Measurements from ENCODE around the gene CBR3. TPM values are rescaled to one million over a fixed set of nuclear protein-coding genes. Genes with fewer than 3 reads are reported as not detected.

Gene CBR3
- polyA plus RNA-seq, 4 donors: 1.2 to 2.2 (median 1.6) TPM

DNA sequence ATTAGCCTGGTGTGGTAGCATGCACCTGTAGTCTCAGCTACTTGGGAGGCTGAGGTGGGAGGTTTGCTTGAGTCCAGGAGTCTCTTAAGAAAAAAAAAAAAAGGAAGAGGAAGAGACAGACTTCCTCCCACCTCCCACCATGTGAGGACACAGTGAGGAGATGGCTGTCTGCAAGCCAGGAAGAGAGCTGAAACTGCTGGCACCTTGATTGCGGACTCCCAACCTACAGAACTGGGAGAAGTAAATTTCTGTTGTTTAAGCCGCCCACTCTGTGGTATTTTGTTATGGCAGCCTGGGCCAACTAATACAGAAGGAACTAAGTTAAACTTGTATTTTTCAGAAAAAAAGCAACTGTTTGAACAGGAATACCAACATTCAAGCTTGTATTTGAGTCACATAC is 43.5 kb downstream of the CBR3 start:
- no peak for DNase-seq (ENCODE audit: low read depth in 4 of 4, low spot score in 2 of 4)

- DNase-seq (ENCODE audit: low read depth in 4 of 4, low spot score in 2 of 4): no peak
Measured at GRCh38 chr21:36179145-36179544, 44.3 kb downstream of the CBR3 start.

- DNase-seq (ENCODE audit: low read depth in 4 of 4, low spot score in 2 of 4): no peak
Measured at GRCh38 chr21:36180963-36181362, 46.1 kb downstream of the CBR3 start.

DNA sequence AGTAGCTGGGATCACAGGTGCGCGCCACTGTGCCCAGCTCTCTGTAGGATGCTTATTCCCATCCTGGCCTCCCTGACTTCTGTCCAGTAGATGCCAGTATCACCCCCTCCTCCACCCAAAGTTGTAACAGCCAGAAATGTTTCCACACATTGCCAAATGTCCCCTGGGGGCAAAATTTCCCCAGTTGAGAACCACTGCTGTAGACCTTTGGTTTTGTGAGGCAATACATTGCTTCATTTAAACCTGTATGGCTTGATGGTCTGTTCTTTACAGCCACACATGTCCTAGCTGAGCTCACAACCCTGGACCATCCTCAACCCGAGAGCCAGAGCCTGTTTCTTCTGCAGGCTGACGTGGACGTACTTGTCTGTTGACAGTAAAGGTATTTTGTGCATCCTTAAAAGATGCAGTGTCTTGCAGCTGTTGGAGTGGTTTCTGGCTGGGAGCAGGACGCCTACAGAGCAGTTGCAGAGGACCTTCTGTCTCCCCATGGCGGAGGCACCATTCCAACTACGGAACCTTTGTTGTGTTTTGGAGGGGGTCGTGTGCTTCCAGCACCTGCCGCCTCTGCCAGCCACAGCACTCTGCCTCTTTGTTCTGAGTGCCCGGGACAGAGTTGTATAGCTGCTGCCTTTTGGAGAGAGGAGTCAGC is 48.4 kb downstream of the CBR3 start:
- DNase-seq (ENCODE audit: low read depth in 4 of 4, low spot score in 2 of 4): no peak

DNA sequence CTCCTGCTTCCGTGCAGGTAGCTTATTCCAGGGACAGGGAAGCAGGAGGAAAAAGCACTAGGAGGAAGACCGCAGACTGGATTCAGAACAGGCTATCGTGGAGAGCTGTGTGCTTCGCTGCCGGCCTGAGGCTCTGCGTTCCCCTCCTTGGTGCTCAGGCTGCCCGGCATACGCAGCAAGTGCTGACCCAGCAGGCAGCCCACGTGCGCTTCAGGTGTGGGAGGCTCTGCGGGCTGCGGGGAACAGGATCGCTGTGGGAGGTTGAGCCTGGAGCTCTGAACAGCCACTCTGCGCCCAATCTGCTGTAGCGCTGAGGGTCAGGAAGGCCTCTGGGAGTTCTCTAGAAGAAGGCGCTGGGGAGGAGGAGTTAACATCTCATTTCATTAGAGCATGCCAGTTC is 49.7 kb downstream of the CBR3 start:
- DNase-seq (ENCODE audit: low read depth in 4 of 4, low spot score in 2 of 4): no peak

DNA sequence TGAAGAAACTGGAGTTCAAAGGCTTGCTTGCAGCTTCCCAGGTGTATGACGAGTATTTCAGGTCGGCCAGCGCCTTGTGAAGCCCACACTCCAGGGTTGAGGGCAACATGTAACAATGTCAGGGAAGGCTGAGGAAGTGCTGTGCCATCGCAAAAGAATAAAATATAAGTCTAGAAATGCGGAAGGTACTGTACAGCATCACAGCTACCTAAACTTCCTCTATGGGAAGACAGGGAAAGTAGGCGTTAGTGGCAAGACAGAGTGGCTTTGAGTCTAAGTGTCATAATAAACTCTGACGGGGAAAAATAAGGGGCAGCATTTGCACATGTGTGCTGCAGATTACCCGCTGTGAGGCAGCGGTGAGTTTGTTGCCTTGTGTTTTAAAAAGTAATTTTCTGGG is 50.6 kb downstream of the CBR3 start:
- no peak for DNase-seq (ENCODE audit: low read depth in 4 of 4, low spot score in 2 of 4)

- no peak for DNase-seq (ENCODE audit: low read depth in 4 of 4, low spot score in 2 of 4)
Measured at GRCh38 chr21:36186081-36186480, 51.2 kb downstream of the CBR3 start.

DNA sequence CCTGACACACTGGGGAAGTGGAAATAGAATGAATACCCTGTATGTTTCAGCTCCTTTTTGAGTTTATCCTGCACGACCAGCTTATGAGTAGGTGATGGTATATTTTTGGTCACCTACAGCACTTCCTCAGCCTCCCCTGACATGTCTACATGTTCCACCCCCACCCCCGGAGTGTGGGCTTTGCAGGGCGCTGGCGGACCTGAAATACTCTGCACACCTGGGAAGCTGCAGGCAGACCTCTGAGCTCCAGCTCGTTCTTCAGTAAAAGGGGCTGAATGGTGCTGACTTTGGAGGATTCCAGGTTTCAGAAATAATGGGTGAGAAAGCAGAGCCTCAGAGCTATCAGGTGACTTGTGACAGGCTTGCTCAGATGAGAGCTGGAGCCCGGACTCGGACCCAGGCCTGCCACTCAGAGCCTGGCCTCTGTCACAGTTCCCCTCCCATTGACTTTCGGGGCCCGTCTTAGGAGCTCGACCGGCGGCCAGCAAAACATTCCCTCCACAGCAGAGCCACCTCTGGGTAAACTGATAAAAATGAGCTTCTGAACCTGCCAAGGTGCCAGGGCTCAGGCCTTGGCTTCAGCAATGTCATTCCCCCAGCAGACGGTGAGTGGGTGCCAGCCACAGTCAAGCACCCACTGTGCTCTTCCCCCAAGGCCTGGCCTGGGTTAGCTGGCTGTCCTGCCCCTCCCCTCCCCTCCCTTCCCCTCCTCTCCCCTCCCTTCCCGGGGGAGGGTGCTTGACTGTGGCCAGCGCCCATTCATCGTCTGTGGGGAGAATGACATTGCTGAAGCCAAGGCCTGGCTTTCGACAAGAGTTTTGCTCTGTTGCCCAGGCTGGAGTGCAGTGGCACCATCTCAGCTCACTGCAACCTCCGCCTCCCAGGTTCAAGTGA is 51.9 kb downstream of the CBR3 start:
- DNase-seq (ENCODE audit: low read depth in 4 of 4, low spot score in 2 of 4): no peak

- no peak for DNase-seq (ENCODE audit: low read depth in 4 of 4, low spot score in 2 of 4)
Measured at GRCh38 chr21:36188081-36188681, 53.3 kb downstream of the CBR3 start.

GRCh38 chr21:36188937-36189336 is 54.1 kb downstream of the CBR3 start:
- no peak for DNase-seq (ENCODE audit: low read depth in 4 of 4, low spot score in 2 of 4)

DNA sequence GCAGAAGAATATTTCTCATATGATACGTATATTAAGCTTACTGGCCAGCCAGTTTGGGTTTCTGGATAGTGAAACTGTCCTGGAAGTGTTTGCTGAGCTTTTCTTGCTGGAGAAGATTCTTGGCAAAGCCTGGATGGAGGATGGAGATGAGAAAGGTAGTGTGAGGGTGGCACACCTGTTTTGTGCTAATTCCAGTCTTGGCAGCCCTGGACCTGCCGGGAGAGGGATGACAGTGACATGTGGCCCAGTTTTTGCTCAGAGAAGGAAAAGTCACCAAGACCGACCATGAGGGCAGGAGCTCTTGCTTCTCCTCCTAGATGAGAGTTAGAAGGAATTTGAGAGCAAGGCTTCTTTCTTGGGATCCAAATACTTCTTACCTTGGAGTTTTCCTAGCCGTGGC is 55.9 kb downstream of the CBR3 start:
- DNase-seq (ENCODE audit: low read depth in 4 of 4, low spot score in 2 of 4): no peak

DNA sequence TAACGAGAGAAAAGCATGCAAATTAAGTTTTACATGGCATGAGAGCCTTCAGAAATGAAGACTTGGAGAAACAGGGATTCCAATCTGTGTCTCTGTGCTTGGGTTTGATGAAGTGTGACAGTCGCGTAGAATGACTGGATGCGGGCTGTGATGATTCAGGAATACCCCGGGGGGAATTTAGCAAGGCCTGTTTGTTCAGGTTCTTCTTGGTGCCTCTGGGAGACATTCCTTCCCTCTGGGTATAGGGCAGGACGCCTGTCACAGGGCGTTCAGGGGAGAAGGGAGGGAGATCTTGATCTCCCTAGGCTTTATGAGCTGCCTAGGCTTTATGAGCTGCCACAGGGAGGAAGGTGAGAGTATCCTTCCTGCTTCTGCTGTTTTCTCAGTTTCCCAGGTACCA is 58.3 kb downstream of the CBR3 start:
- DNase-seq (ENCODE audit: low read depth in 4 of 4, low spot score in 2 of 4): no peak

DNA sequence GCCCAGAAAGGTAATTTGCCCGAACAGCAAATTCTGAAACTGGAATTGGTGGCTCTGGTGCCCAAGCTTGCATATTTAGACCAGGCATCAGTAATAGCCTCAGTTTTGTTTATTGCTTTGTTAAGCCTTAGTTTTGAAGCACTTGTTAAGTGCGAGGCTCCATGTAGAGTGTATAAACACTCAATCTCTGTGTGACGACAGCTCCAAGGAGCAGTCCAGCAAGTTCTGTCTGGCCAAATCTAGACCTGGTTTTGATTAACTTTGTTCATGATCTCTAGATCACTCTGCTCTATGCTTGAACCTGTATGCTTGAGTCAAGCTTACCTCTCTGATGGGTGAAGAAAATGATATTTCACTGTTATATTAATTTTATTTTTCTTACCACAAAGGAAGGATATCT is 59.1 kb downstream of the CBR3 start:
- DNase-seq (ENCODE audit: low read depth in 4 of 4, low spot score in 2 of 4): no peak

- DNase-seq (ENCODE audit: low read depth in 4 of 4, low spot score in 2 of 4): no peak
Measured at GRCh38 chr21:36195613-36196012, 60.7 kb downstream of the CBR3 start.

Other genes with a start within 250 kb of the CBR3 start
- gene SETD4, start 74.6 kb upstream of the CBR3 start, polyA plus RNA-seq (ENCODE audit: insufficient read length in 4 of 4): 10 to 100 TPM; 26.3 to 49.9 (median 35.4) TPM
- 10 to 100 TPM; 59.4 to 77.0 (median 64.8) TPM for gene CBR1, start 65.1 kb upstream of the CBR3 start, polyA plus RNA-seq (ENCODE audit: insufficient read length in 4 of 4)
- 1 to 10 TPM; 5.2 to 8.2 (median 6.1) TPM for gene DOP1B, start 21.7 kb downstream of the CBR3 start, polyA plus RNA-seq (ENCODE audit: insufficient read length in 4 of 4)
- gene MORC3, start 185.1 kb downstream of the CBR3 start, polyA plus RNA-seq (ENCODE audit: insufficient read length in 4 of 4): 10 to 100 TPM; 29.1 to 45.4 (median 38.7) TPM

Measured in left renal cortex interstitium (tissue), 4 donors.